GM10847 (cell line): ENCODE data around the gene PIERCE2.
A peak's percentile ranks its signal among the peaks of the same experiment; 100 is the strongest.

Experiments
- POLR2A ChIP-seq: IDR thresholded peaks from 2 replicates; pipeline ENCODE4 v1.6.1; 2011; ENCODE audit not compliant: insufficient read length; ENCODE audit errors: extremely low read depth

Gene PIERCE2, protein sequence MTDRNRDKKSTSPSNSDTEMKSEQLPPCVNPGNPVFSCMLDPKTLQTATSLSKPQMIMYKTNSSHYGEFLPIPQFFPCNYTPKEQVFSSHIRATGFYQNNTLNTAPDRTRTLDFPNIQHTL

DNA sequence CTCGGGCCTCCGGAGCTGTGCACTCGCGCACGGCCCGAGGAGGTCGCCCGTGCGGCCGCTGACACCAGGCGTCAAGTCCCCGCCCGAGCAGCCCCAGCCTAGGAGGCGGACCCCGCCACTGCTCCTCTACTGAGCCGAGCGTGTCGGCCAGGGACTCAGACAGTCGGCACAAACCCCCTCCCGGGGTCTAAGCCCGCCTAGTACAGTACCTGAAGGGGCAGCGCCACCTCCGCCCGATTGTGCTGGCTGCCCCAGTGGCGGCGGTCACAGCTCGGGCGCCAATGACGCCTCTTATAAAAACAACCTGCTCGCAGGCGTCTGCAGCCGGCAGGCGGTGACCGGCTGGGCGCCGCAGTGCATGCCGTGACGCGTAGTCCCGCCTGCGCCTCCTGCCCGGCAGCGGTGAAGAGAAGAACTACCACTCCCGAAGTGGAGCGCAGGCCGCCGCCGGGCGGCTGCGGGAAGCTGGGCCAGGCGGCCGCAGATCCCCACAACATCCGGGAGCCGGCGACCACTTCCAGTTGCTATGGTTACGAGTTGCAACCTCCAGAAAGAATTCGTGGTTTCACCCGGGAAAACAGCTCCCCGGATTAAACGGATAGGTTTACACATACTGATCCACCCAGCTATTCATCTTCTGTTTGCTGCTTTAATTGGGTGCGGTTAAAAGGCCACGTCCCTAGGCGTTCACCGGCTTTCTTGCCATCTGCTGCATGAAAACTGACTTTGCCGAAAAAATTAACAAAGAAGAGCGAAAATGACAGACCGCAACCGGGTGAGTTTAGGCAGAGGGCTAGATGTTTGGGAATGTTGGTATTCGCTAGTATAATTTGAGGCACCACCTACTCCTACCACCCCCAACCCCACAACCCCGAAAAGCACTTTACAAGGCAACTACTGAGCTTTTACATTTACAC is at the start of gene PIERCE2, which contains the start of gene CCPG1:
Gene PIERCE2, plus strand, starts transcription at position 484 of the 917 bp plus-strand sequence. Its CDS starts 274 bp downstream, at position 758.
Gene CCPG1, minus strand, starts transcription at position 348 of the 917 bp plus-strand sequence. CDS start 18,935 bp downstream, outside the sequence.
- peak; percentile 67 for TF ChIP-seq POLR2A

DNA sequence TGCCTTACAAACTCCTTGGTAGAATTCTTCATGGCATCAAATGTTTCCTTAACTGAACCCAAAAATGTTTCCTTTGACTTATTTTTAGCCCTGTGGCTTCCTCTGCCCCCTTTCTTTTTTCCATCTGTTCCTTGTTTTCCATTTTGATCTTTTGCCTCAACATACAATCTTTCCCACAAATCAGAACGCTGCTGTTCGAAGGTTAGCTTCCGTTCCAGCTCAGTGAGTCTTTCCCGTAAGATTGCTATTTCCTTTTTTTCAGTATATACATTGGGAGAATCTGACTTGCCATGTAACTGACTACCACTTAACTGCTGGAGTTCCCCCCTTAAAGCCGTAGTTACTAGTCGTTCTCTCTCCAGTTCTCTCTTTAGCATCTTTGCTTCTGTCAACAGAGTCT is 48.0 kb upstream of the PIERCE2 start:
- TF ChIP-seq POLR2A, result no peak

DNA sequence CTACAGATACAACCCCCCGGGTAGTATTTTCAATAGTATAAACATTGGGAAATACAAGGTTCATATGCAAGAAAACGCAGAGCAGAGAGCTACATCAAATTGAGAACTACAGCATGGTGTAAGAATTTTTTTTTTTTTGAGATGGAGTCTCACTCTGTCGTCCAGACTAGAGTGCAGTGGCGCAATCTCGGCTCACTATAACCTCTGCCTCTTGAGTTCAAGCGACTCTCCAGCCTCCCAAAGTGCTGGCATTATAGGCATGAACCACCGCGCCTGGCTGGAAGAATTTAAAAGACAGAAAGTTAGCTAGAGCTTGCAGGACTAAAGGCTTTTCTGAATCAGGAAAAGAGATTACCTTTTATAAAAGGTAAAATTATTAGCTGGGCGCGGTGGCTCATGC is 47.2 kb upstream of the PIERCE2 start:
- no peak for TF ChIP-seq POLR2A

DNA sequence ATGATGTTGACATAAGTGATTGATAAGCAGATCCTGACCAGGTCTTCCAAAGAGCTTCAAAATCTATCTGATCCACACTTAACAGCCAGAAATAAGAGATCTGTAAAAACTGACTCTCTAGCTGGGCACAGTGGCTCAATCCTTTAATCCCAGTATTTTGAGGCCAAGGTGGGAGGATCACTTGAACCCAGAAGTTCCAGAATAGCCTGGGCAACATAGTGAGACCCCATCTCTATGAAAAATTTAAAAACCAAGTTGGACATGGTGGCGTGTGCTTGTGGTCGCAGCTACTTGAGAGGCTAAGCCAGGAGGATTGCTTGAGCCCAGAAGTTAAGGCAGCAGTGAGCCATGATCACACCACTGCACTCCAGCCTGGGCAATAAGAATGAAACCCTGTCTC is 45.7 kb upstream of the PIERCE2 start:
- TF ChIP-seq POLR2A, result no peak

DNA sequence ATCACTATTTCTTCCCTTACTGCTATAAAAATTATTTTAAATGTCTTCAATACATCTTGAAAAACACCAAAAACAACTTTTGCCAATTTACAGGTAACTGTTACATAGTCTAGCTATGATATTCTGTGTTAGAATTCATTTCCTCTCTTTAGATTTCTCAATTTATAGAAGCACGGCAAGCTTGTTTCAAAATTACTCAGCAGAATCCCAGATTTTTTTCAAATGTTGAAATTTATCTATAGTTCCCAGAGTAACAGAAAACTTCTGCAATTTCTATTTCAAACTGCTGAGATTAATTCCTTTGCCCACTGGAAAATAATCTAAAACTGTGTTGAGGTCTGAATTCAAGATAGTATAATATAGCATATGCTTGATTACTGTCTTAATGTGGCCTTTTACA is 41.3 kb upstream of the PIERCE2 start:
- no peak for TF ChIP-seq POLR2A

DNA sequence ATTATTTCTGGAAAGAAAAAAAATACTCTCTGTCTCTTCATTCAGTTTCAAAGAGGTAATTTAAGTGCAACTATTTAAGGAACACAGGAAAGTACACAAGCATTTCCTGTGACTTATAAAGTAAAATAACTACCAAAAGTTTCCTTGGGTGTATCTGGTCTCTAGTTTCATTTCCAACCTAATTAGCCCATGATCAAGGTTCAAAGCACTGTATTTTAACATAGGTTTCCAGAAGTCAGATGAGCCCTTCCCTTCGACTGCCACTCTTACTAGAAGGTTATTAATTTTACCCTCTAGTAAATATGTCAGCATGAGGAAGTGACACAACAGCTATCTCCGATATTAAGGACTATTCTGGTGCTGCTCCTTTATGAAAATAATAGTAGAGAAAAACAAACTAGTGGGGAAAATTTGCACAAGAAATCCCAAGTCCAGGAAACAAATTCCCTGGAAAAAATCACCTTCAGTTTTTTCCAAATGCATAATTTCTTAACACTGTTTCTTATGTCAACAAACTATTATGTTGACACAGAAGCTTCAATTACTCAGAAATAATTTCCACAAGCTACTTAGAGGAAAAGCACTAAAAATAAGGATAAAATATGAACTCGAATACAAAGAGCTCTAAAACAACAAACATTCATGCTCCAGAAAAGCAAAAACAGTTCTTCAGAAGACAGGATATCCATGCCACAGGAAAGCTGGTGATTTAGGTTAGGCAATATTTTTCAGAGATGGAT is 35.4 kb upstream of the PIERCE2 start:
- TF ChIP-seq POLR2A, result no peak

DNA sequence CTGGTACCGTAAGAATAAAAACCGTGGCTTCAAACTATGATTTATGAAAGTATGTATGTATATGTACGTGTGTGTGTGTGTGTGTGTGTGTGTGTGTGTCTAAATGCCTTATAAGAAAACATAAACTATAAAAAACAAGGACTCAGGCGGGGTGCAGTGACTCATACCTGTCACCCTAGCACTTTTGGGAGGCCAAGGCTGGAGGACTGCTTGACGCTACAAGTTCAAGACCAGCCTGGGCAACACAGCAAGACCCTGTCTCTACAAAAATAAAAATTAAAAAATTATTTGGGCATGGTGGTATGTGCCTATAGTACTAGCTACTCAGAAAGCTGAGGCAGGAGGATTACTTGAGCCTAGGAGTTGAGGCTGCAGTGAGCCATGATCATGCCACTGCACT is 29.2 kb upstream of the PIERCE2 start:
- no peak for TF ChIP-seq POLR2A

DNA sequence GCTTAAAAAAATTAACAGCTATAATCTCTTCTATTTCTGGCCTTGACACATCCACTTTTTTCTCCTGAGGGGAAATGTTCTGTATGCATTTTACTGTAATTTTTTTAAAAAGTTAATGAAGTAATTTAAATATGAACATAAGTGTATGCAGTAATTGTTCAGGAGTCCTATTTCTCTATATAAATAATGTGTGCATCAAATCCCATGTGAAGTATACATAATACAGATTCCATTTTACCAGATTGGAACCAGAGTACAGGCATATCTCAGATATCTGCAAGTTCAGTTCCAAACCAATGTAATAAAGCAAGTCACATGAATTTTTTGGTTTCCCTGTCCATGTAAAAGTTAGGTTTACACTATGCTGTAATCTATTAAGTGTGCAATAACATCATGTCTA is 26.7 kb upstream of the PIERCE2 start:
- TF ChIP-seq POLR2A, result no peak

DNA sequence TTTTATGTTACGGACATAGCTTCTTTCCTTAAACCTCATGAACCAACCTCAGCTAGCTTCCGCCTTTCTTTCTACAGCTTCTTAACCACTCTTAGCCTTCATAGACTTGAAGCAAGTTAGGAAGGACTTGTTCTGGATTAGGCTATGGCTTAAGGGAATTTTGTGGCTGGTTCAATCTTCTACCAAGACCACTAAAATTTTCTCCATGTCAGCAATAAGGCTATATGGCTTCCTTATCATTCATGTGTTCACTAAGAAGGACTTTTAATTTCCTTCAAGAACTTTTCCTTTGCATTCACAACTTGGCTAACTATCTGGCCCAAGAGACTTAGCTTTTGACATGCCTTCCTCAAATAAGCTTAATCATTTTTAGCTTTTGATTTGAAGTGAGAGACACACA is 24.6 kb upstream of the PIERCE2 start:
- no peak for TF ChIP-seq POLR2A

DNA sequence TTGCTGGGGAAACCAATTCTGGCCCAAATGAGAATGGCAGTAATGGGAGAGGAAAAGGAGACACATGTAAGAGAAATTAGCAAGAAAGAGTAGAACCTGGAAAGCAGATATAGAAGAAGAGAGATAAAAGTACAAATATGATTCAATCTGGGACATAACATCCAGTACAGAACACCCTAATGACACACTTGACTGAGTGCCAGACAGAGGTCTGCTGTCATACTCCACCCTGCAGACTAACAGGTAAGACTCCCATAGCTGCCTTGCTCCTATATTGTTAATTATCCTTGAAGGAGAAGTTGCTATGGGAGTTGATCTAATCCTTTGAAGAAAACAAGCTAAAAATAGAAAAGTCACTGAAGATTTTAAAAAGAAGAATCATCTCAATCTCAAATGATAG is 21.3 kb upstream of the PIERCE2 start:
- no peak for TF ChIP-seq POLR2A

DNA sequence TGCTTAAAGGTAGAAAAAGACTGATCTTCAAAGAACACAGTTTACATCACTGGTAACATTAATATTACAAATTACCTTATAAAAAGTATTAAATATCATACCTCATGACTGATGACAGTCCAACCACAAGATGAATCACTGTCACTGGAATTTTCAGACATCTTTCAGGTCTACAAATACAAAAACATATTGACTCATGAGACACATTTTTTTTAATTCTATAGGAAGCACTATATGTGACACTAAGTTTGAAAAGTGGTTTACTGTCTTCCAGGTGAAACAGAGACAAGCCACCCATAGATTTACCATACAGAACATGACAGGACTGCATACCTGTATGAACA is 19.1 kb upstream of the PIERCE2 start:
- TF ChIP-seq POLR2A, result no peak

DNA sequence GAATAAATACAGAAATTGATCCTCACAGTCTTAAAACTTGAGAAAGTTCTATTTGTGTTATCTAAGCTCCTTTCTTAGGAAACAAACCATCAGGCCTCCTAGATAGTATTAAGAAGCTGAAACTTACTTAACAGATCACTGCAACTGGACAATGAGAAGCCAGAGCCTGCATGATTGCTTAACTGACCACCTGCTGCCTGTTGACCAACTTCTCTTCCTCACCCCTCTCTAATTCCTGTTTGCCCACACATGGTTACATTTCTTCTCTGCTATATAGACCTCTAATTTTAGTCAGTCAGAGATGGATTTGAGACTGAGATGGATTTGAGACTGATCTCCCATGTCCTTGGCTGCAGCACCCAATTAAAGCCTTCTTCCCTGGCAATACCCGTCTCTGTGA is 13.6 kb upstream of the PIERCE2 start:
- TF ChIP-seq POLR2A, result no peak

DNA sequence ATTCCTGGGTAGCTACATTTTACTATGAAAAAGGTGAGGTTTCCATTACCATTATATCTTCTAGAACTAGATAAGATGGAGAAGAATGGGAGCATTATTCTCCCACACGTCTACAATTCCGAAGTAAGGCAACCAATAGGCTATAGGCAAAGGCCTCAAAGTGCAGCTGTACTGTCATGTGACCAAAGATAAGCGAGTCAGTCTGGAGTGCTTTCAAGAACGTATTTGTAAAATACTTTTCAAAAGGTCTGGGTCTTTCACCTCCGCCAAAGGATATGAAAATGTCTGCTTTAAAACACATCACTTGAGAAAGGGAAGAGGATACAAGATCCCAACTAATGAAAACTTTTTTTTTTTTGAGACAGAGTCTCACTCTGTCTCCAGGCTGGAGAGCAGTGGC is 10.1 kb upstream of the PIERCE2 start:
- TF ChIP-seq POLR2A, result no peak

DNA sequence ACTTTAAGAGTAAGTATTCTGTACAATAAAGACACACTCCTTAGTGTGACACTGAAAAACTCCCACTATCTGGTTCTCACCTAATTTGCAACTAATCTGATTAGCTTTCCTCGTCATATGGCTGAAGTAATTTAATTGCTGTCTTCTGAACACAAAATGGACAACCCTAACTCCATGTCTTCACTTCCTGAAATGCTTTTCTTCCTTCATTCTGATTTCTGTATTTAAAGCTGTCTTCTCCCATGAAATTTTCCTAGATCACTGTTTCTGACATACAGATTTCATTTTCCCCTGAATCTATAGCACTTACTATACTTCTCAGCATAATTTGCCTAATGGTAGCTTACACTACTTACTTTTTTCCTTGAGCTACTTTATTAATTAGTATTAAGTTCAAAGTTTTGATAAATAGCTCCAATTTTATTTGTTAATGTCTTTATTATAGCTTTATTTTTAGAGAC is 6.5 kb upstream of the PIERCE2 start:
- TF ChIP-seq POLR2A, result no peak

DNA sequence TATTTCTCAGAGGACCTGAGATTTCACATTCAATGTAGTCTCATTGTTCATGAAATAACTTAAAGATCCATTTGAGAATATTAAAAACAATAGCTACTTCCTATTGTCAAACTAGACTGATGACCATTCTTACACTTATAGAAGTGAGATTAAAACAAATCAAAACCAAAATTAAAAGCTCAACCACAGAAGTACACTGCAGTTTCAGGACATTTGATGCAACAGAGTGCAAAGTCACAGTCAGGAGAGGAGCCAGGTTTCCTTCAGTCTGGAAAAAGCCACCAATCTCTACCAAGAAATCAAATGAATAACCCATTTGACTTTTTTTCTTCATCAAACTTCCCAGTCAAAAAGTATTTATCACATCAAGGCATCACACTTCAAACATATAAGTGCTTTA is 5.6 kb upstream of the PIERCE2 start:
- TF ChIP-seq POLR2A, result no peak

DNA sequence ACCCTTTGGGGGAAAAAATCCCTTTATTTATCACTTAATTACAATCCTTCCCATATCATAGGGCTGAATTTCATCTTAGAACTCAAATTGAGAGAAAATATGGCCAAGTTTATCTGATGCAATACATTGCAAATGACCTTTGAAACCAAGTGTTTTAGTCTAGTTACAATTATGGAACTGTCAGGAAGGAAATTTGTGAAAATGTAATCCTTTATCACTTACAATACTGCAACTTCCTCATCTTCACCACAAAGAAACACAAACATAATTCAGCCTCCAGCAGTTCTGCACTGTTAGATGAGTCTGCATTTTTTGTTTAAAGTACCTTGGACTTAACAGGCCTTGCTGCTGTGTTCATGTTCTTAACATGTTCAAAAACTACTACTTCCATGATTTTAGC is 4.8 kb upstream of the PIERCE2 start:
- TF ChIP-seq POLR2A, result no peak
